A673 (cell line): ENCODE measurements around the gene CIAPIN1. TPM values are rescaled to one million over a fixed set of nuclear protein-coding genes. Genes with fewer than 3 reads are reported as not detected.
A peak's percentile ranks its signal among the peaks of the same experiment; 100 is the strongest.

Experiments used
- BruUV-seq: library from RNA; stranded (reverse); fragments of 400-500 nt; replicated peaks from 2 replicates; lab custom pipeline; 2021; lab: Mats Ljungman, UMichigan
- CTCF ChIA-PET: fragments of 300-600 bp; sonication (Branson Sonifier 250); formaldehyde crosslinking; loops from one replicate; lab custom pipeline; 2022; ENCODE audit warnings: antibody characterized with exemption; lab: Charles Lee
- POLR2A ChIA-PET: fragments of 300-600 bp; sonication (Branson Sonifier 250); formaldehyde crosslinking; loops from one replicate; lab custom pipeline; 2022; ENCODE audit warnings: antibody characterized with exemption; ENCODE audit not compliant: low non-redundant PET; lab: Charles Lee
- DNase-seq: peaks from one replicate; pipeline ENCODE4 v3.0.0-alpha.2; 2015; ENCODE audit warnings: low spot score
- H3K27ac ChIP-seq: fragments of 200-600 bp; sonication (generic); 2 replicates; pipeline ENCODE4 v1.5.1; 2016; ENCODE audit warnings: mixed run types, low read depth, mild to moderate bottlenecking, mixed read lengths, antibody characterized with exemption, low read length; ENCODE audit not compliant: poor library complexity, severe bottlenecking
- H3K27me3 ChIP-seq: fragments of 200-600 bp; sonication (generic); replicated peaks from 2 replicates; pipeline ENCODE4 v1.6.1; 2017; ENCODE audit warnings: mixed run types, low read depth, mild to moderate bottlenecking, mixed read lengths, antibody characterized with exemption, low read length; ENCODE audit not compliant: insufficient read depth, poor library complexity
- H3K36me3 ChIP-seq: fragments of 200-600 bp; sonication (generic); 2 replicates; pipeline ENCODE4 v1.6.1; 2016; ENCODE audit warnings: mixed run types, mild to moderate bottlenecking, mixed read lengths, antibody characterized with exemption, low read length; ENCODE audit not compliant: insufficient read depth, poor library complexity, severe bottlenecking
- H3K4me1 ChIP-seq: fragments of 200-600 bp; sonication (generic); 2 replicates; pipeline ENCODE4 v1.6.1; 2017; ENCODE audit warnings: mixed run types, mild to moderate bottlenecking, mixed read lengths, antibody characterized with exemption, low read length; ENCODE audit not compliant: insufficient read depth, poor library complexity, severe bottlenecking
- H3K4me3 ChIP-seq: fragments of 200-600 bp; sonication (generic); 2 replicates; pipeline ENCODE4 v1.5.1; 2016; ENCODE audit warnings: low read depth, mixed run types, mild to moderate bottlenecking, mixed read lengths, low read length; ENCODE audit not compliant: poor library complexity, severe bottlenecking
- H3K9me3 ChIP-seq: fragments of 200-600 bp; sonication (generic); 2 replicates; pipeline ENCODE4 v1.6.1; 2016; ENCODE audit warnings: mixed run types, low read depth, mild to moderate bottlenecking, mixed read lengths, antibody characterized with exemption, low read length; ENCODE audit not compliant: poor library complexity, severe bottlenecking
- EZH2 ChIP-seq: fragments of 200-600 bp; sonication (generic); IDR thresholded peaks from 2 replicates; pipeline ENCODE4 v1.6.1; 2017; ENCODE audit warnings: borderline replicate concordance, low read depth, mild to moderate bottlenecking, mixed read lengths, antibody characterized with exemption, low read length; ENCODE audit not compliant: poor library complexity, severe bottlenecking
- intact Hi-C: fragments of 100-400 bp; cut with micrococcal nuclease; formaldehyde crosslinking; loops from one replicate; pipeline ENCODE4 v1.10.0; 2022; ENCODE audit not compliant: unreplicated experiment
- total RNA-seq: library from RNA; stranded (reverse); gene quantifications from 2 replicates; pipeline ENCODE4 v1.2.3, GENCODE V29; 2021
- TF ChIP-seq, protein P1 (sequence below): fragments of 300-800, 200-600 bp; sonication (generic); conservative IDR thresholded peaks from 2 replicates; pipeline ENCODE4 v1.5.1; 2017; ENCODE audit warnings: low read depth, mild to moderate bottlenecking, antibody characterized with exemption, low read length, moderate library complexity, mixed read lengths

Gene CIAPIN1
- total RNA-seq, 1 experiment from 2014 or later = 95.1 TPM

DNA sequence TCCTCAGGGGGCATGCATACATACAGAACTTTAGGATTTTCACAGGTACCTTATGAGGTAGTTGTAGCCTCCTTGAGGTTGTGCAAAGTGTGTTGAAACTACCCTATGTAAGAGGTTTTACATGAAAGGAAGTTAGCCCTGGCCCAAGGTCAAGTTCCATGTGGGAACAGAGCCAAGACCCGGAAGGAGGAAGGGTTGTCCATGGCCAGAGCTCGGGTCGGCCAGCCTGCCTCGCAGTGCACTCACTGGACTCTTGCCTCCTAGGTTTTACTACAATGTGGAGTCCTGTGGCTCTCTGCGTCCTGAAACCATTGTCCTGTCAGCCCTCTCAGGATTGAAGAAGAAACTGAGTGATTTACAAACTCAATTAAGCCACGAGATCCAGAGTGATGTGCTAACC is 23.5 kb upstream of the CIAPIN1 start:
- TF ChIP-seq EZH2 = no peak
- TF ChIP-seq, protein P1, sequence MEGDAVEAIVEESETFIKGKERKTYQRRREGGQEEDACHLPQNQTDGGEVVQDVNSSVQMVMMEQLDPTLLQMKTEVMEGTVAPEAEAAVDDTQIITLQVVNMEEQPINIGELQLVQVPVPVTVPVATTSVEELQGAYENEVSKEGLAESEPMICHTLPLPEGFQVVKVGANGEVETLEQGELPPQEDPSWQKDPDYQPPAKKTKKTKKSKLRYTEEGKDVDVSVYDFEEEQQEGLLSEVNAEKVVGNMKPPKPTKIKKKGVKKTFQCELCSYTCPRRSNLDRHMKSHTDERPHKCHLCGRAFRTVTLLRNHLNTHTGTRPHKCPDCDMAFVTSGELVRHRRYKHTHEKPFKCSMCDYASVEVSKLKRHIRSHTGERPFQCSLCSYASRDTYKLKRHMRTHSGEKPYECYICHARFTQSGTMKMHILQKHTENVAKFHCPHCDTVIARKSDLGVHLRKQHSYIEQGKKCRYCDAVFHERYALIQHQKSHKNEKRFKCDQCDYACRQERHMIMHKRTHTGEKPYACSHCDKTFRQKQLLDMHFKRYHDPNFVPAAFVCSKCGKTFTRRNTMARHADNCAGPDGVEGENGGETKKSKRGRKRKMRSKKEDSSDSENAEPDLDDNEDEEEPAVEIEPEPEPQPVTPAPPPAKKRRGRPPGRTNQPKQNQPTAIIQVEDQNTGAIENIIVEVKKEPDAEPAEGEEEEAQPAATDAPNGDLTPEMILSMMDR = no peak
- Histone ChIP-seq H3K4me1 (peaks cover 19% of the 10 kb centered on the region), H3K27ac (no peak overlapping the region), H3K36me3 (peaks cover 78% of the 10 kb centered on the region), H3K9me3 (no peaks in the 10 kb centered on the region), H3K27me3 (no peaks in the 10 kb centered on the region), H3K4me3 (no peak overlapping the region)
- no peak for DNase-seq
- CTCF ChIA-PET = no interaction called here
- intact Hi-C loops = no loop called here
- POLR2A ChIA-PET = interaction anchor here (0.6 kb wide), 1 partner anchor 10 kb away, joined by 3 read pairs; no protein-coding TSS in a partner anchor
- BruUV-seq = no TSS peak

DNA sequence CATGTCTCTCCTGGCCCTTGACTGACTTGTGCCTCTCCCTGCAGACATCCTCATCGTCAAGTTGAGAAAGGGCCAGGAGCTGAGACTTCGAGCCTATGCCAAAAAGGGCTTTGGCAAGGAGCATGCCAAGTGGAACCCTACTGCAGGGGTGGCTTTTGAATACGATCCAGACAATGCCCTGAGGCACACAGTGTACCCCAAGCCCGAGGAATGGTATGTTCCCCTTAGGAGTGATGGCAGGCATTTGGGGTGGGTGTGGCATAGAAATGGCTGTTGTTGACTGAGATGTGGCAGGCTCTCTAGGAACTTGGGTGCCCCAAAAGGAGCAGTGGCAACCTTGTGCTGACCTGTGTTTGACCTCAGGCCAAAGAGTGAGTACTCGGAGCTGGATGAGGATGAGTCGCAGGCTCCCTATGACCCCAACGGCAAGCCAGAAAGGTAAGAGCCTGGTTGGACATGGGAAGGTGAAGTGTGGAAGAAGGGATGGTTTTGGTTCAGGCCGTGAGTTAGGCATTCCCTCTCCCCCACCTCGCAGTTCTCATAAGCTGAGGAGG is 22.8 kb upstream of the CIAPIN1 start:
- peaks cover 85% of the 10 kb centered on the region for H3K36me3 ChIP-seq
- H3K27me3 ChIP-seq = no peaks in the 10 kb centered on the region
- H3K4me1 ChIP-seq = peaks cover 19% of the 10 kb centered on the region
- peak; percentile 58 for DNase-seq
- intact Hi-C loops = no loop called here
- H3K9me3 ChIP-seq = no peaks in the 10 kb centered on the region
- H3K27ac ChIP-seq = no peak overlapping the region
- ChIA-PET CTCF (no interaction called here), POLR2A (no interaction called here)
- TF ChIP-seq, protein P1 = no peak
- no peak for TF ChIP-seq EZH2
- H3K4me3 ChIP-seq = no peak overlapping the region
- no TSS peak for BruUV-seq

DNA sequence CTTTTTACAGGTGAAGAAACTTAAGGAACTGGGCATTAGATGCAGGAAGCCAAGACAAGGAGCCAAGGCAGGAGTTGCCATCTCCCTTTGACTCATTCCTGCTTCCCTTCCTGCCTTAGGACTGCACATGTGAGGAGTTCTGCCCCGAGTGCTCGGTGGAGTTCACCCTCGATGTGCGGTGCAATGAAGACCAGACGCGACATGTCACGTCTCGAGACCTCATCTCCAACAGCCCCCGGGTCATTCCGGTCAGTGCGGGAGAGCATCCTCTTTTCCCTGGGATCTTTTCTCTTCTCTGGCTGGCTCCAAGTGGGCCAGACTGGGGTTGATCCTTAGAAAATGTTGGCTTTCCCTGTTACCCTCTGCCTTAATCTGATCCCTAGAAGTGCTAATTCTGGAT is 21.9 kb upstream of the CIAPIN1 start:
- Histone ChIP-seq H3K36me3 (peaks cover 85% of the 10 kb centered on the region), H3K9me3 (no peaks in the 10 kb centered on the region), H3K27me3 (no peaks in the 10 kb centered on the region), H3K4me3 (no peak overlapping the region), H3K27ac (no peak overlapping the region), H3K4me1 (peaks cover 19% of the 10 kb centered on the region)
- TF ChIP-seq, protein P1 = no peak
- no peak for TF ChIP-seq EZH2
- intact Hi-C loops = no loop called here
- no TSS peak for BruUV-seq
- ChIA-PET POLR2A (no interaction called here), CTCF (no interaction called here)
- no peak for DNase-seq
